NOMO-1 treated with dmso at 0.1 percent for 144 hours (cell line): ENCODE measurements around the gene CCNB3.

Experiments
- DNase-seq: peaks from one replicate; lab custom pipeline; 2025; ENCODE audit not compliant: unreplicated experiment; lab: John Stamatoyannopoulos, UW

Gene CCNB3

GRCh38 chrX:50372966-50373365 is 168.4 kb downstream of the CCNB3 start:
- peak; percentile 47 for DNase-seq

GRCh38 chrX:50375481-50376267 is 171.1 kb downstream of the CCNB3 start:
- no peak for DNase-seq

DNA sequence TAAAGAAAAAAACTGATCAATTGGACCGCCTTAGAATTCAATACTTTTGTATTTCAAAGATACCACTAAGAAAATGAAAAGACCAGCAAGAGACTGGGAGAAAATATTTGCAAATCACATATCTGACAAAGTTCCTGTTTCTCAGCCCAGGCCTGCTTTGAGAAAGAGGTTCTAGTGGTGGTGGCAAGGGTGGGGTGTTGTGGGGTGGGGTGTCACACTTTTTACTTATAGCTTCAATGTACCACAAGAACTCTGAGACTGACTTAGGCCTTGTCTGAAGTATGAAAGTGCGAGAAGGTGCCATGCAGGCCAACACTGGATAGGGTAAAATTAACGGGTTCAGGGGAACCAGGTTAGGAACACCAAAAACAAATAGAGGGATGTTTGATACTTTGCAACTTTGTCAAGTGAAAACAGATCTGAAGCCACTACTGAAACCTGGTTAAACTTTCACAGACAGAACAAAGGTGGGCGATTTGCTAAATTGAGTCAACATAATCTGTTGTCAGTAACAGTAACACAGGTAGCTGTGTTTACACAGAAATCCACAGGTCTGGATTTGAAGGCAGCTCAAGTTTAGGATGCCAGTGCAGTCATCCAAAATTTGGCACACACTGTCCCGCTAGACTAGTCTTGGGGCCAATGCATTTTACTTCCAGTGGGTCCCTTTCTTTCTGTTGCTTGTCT is 177.3 kb downstream of the CCNB3 start:
- DNase-seq: no peak

GRCh38 chrX:50386520-50386919 is 182.0 kb downstream of the CCNB3 start:
- no peak for DNase-seq

GRCh38 chrX:50393902-50394301 is 189.3 kb downstream of the CCNB3 start:
- no peak for DNase-seq
